LNCaP clone FGC (cell line): ENCODE measurements around the gene HYAL2.

Experiments used
- DNase-seq: peaks from one replicate; pipeline ENCODE4 v3.0.0-alpha.2; 2011; ENCODE audit warnings: low read depth
- H3K4me3 ChIP-seq: 2 replicates; pipeline ENCODE4 v1.5.1; 2011; ENCODE audit warnings: mild to moderate bottlenecking, low read depth, low read length, control low read depth
- TF ChIP-seq, protein P1 (sequence below): IDR thresholded peaks from 2 replicates; pipeline ENCODE4 v1.5.1; 2012; ENCODE audit warnings: mild to moderate bottlenecking; ENCODE audit not compliant: control insufficient read depth, insufficient read depth; ENCODE audit errors: extremely low read depth

The HYAL2 gene

DNA sequence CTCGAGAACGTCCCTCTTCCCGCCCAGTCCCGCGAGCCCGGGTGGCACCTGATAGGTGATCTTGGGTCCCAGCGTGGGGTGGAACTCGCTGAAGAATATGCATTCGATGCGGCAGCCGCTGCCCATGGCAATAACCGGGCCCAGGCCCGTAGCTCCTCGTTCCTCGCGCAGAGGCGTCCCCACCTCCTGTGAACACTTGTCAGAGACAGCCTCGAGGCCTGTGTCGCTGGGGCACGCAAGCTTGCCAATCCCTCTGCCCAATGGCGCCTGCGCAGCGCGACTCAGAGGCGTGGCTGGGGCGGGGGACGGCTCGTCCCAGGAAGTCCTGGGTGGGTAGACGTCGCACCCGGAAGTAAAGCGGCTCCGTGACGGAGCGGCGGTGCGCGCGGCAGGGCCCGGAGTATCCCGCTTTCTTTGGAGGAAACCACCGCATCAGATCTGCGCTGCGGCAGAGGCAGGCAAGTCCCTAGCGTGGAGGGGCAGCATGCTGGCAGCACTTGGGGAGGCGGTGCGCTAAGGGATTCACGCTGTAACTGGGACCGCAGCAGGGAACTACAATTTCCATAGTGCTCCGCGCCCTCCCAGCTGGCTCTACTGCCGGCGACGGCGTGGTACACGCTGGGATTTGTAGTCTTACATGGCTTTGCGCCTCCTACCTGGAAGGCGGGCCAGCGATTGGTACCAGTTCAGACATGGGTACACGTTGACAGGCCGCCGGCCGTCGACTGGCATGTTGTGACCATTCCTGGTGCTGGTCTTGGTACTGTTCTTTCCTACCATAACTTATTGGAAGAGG, 28.2 kb upstream of the HYAL2 start, which contains the start of the genes CYB561D2 and NPRL2:
Gene CYB561D2, plus strand, starts transcription at position 336 of the 796 bp plus-strand sequence. CDS start 572 bp downstream, outside the sequence.
Gene NPRL2, minus strand, starts transcription at position 249 of the 796 bp plus-strand sequence. Its CDS starts 123 bp downstream, at position 126.
- H3K4me3 ChIP-seq, result peak within 1 kb of the TSS; percentile 57
- TF ChIP-seq, protein P1, sequence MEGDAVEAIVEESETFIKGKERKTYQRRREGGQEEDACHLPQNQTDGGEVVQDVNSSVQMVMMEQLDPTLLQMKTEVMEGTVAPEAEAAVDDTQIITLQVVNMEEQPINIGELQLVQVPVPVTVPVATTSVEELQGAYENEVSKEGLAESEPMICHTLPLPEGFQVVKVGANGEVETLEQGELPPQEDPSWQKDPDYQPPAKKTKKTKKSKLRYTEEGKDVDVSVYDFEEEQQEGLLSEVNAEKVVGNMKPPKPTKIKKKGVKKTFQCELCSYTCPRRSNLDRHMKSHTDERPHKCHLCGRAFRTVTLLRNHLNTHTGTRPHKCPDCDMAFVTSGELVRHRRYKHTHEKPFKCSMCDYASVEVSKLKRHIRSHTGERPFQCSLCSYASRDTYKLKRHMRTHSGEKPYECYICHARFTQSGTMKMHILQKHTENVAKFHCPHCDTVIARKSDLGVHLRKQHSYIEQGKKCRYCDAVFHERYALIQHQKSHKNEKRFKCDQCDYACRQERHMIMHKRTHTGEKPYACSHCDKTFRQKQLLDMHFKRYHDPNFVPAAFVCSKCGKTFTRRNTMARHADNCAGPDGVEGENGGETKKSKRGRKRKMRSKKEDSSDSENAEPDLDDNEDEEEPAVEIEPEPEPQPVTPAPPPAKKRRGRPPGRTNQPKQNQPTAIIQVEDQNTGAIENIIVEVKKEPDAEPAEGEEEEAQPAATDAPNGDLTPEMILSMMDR, result no peak
- DNase-seq, result peak; percentile 90

DNA sequence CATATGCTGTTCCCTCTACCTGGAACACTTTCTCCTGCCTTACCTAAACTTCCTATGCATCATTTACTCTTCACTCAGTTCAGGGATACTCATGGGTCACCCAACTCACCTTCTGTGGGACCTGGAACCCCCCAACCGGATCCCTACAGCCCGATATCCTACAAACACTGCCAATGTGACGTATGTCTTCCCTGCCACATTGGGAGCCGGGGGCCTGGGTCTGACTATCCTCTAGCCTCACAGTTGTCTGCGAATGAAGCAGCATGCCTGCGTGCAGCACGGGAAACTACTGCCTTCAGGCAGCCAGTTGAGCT, 27.6 kb upstream of the HYAL2 start:
- no peak for DNase-seq
- H3K4me3 ChIP-seq, result peak overlapping the region; percentile 57
- TF ChIP-seq, protein P1, result no peak

DNA sequence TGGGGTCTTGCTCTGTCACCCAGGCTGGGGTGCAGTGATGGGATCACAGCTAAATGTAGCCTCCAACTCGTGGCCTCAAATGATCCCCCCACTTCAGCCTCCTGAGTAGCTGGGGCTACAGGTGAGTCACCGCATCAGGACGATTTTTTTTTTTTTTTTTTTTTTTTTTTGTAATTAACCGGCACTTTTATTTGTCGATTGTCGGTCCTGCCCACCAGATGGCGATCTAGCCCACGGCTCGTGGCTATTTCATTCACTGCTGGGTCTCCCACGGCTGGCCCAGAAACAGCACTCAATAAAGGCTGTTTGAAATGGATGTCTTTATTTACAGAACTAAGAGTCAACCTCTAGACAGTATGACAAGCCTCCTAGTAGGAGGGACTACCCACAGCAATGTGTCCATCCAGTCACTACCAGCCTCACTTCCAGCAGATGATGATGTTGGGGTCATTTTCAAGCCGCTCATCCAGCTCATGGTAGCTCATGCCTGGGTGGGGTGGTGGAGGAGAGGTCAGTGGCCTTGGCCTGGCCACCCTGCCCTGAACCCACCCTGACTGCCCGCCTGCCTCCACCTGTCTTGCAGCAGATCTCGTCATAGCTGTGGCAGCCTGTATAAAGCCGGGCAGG, 24.8 kb upstream of the HYAL2 start:
- peak; percentile 61 for DNase-seq
- H3K4me3 ChIP-seq, result no peak overlapping the region
- TF ChIP-seq, protein P1, result peak; percentile 73

- DNase-seq, result no peak
- H3K4me3 ChIP-seq, result peak within 1 kb of the TSS; percentile 52
These were observed 23.2 kb upstream of the HYAL2 start, which contains the start of gene ZMYND10 for GRCh38 chr3:50345586-50346234. Gene ZMYND10 (minus strand): TSS chr3:50345732. CDS start chr3:50345579, 153 bp downstream.

GRCh38 chr3:50345008-50345407, 22.5 kb upstream of the HYAL2 start:
- H3K4me3 ChIP-seq, result peak overlapping the region; percentile 52
- TF ChIP-seq, protein P1, result no peak
- no peak for DNase-seq

More at GRCh38 chr3:50345586-50346234, 23.2 kb upstream of the HYAL2 start, which contains the start of gene ZMYND10:
- TF ChIP-seq, protein P1, result no peak

- no peak overlapping the region for H3K4me3 ChIP-seq
- DNase-seq, result no peak
- TF ChIP-seq, protein P1, result no peak
These were observed 20.5 kb upstream of the HYAL2 start for GRCh38 chr3:50342813-50343633.
